Measurements from ENCODE around the gene PRKCA.

Gene PRKCA

GRCh38 chr17:66549731-66550207 lies 247.4 kb downstream of the PRKCA start:
- FAIRE-seq, result no peak

- FAIRE-seq, result no peak
These were observed 249.4 kb downstream of the PRKCA start for GRCh38 chr17:66551839-66552238.

DNA sequence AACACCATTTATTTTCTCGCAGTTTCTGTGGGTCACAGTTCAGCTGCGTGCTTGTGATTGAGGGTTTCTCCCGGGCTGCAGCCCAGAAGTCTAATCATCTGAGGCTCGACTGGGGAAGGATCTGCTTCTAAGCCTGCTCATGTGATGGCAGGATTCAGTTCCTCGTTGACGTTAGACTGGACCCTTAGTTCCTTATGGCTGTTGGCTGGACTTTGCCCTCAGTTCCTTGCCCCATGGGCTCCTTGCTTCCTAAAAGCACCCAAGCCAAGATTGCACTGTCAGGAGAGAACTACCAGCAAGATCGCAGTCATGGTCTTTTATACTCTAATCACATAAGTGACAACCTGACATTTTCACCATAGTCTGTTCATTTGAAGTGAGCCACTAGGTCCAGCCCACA lies 250.0 kb downstream of the PRKCA start:
- no peak for FAIRE-seq

DNA sequence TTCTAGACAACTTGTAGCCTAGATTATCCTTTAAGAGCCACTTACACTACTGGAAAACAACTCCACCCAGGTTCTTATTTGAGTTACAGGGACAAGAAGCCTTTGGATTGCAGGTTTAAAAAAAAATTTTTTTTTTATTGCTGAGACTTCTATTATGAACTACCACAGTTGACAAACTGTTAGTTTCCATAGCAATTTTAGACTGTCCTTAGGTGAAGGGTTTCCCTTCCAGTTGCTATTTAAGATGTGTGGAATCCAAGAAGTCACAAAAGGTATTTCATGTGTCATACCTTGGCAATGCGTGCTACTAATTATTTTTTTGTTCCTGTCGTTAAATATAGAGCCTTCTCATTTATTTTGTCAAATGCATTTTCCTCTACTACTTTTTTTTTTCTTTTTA lies 253.2 kb downstream of the PRKCA start:
- no peak for FAIRE-seq

DNA sequence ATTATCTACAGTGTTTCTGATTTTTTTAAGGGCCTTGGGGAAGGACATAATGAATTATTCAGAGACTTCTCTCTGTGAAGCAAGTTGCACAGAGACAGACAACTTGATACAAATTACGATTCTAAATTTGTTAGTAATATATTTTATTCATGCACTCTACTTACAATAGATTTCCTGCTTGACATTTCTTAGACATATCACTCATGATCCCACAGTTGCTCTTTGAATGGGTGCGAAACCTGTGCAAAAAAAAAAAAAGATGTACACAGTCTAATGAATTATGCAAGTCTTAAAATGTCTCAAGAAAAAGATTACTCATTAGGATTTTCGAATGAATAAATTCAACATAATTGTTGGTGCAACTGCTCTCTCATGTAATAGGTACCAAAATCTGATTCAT lies 254.8 kb downstream of the PRKCA start:
- FAIRE-seq, result no peak

DNA sequence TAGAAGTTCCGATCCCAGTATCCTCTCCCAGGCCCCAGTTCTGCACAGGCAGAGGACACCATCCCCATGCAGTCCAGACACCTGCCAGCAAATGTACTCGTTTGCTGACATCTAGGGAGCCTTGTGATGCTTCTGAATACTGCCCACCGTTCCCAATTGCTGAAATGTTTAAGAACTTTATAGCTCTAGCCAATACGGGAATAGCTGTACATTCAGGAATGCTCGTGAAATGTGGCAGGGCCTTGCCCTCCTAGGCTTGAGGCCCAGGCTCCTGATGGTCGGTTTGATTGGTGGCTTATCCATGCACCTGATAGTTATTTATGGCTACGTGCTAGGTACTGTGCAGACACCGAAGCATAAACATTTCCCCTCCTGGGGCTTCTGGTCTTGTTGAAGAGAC lies 255.5 kb downstream of the PRKCA start:
- no peak for FAIRE-seq

DNA sequence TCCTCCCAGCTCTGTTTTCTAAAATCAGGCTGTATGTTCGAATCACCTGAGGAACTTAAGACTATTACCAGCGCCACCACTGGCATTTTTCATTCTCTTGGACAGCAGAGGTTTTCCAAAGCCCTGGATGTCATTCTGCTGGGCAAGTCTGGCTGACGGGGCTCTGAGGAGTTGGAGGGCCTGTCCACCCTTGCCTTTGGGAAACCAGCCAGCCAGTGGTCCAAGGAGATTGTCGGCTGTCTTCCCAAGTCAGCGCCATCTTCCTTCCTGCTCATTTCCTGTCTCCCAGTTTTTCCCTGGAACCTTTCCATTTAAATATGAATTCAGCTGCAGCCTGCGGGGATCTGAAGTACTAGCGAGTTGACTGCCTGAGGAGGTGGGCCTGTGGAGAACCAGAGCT lies 258.3 kb downstream of the PRKCA start:
- no peak for FAIRE-seq

- FAIRE-seq, result no peak
These were observed 259.7 kb downstream of the PRKCA start for GRCh38 chr17:66562119-66562518.

DNA sequence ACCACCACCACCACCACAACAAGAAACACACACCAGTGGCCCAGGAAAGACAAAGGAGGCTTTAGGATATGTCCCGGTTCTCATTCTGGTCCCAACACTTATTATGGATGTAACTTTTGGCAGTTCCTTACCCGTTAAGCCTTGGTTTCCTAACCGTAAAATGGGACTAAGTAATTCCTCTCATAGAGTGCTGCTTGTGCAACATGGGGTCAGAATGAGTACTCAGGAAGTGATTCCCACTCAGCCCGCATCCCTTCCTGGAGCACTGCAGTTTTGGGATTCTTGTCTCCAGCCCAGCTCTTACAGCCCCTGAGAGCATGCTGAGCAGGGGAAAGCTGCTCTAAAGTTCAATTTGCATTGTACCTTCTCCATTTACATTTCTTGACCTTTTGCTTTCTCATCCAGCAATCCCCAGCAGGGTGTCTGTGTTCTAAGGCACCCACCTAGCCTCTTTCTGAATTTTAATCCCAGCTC lies 262.6 kb downstream of the PRKCA start:
- FAIRE-seq, result no peak

- no peak for FAIRE-seq
These were observed 265.1 kb downstream of the PRKCA start for GRCh38 chr17:66567234-66568170.

DNA sequence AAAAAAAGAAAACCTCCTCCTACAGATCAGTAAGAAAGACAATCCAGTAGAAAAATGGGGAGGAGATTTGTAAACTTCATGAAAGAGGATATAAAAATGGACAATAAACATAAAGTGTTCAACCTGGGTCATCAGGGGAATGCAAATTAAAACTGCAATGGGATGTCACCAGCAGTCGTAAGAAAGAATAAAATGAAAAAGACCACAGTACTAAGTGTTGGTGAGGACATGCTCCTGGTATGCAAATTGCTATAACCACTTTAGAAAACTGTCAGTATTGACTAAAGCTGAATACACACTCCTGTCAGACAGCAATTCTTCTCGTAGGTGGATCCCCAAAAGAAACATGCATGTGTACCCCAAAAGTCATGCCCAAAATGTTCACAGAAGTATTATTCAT lies 267.2 kb downstream of the PRKCA start:
- FAIRE-seq, result no peak

- FAIRE-seq, result no peak
These were observed 268.2 kb downstream of the PRKCA start for GRCh38 chr17:66570447-66571195.

DNA sequence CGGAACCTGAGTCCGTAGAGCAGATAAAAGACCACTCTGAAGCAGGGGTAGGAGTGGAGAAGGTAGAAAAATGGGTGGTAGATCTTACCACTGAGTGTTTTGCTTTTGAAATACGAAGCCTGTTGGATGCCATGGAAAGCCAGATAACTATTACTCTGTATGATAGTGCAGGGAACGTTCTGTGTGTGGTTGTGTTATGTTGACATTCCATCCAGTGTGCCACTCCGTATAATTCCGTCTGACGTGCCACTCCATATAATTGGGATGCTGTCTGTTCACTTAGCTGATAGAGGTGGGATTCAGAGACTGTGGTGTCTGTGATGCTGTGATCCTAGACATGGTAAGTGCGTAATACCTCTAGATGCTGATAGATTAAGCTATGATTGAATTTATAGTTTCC lies 269.3 kb downstream of the PRKCA start:
- no peak for FAIRE-seq

- FAIRE-seq, result no peak
These were observed 270.7 kb downstream of the PRKCA start for GRCh38 chr17:66573078-66573477.

GRCh38 chr17:66574123-66574522 lies 271.7 kb downstream of the PRKCA start:
- no peak for FAIRE-seq

DNA sequence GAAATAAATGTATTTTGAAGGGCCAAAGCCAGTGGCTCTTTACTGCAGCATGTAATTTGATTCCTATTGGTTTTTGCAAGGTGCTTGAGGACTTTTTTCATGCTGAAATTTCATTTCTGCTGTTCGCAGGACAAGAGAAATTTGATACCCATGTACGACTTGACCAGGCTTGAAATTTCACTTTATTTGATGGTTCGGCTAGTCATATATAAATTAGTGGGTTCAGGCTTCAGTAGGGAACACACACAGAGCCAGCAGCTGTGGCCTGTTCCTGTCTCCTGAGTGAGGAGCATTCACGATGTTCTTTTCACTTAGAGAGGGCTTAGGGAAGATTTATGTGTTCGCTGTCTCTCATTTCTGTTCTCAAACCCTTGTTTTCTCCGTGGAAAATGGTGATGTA lies 274.1 kb downstream of the PRKCA start:
- FAIRE-seq, result no peak

DNA sequence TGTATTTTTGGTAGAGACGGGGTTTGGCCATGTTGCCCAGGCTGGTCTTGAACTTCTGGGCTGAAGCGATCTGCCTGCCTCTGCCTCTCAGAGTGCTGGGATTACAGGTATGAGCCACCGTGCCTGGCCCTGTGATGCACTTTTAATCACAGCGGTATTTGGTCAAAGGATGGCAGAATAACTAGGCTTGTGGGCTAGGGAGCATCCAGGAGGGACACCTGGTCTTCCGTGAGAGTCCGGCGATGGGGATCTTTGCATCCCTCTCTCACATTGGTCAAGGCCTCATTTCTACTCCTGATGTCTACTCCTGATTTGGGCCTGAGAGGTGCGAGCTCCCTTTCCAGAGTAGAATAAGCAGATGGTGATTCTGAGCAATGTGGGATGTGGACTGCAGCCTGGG lies 274.6 kb downstream of the PRKCA start:
- FAIRE-seq, result no peak

GRCh38 chr17:66578781-66579489 lies 276.5 kb downstream of the PRKCA start:
- no peak for FAIRE-seq

GRCh38 chr17:66579556-66579955 lies 277.1 kb downstream of the PRKCA start:
- no peak for FAIRE-seq

GRCh38 chr17:66580184-66580955 lies 278.0 kb downstream of the PRKCA start:
- no peak for FAIRE-seq

DNA sequence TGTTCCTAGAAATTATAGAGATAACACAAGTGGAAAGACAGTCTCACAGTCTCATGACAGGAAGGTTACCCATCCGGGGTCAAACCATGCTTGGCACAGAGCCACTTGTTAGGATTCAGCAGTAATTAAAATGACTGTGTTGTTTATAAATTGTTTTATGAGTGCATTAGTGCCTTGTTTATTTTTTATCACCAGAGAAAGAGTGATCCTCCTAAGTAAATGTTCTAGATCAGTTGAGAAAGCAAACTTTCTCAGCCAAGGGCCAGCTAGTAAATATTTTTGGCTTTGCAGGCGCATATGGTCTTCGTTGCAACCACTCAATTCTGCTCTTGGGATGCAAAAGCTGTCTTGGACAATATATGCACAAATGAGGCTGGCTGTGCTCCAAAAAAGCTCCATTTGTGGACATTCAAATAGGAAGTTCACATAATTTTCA lies 278.6 kb downstream of the PRKCA start:
- FAIRE-seq, result peak; percentile 97

Data from endometrium (tissue), 2 donors.